Trophoblast cell (in vitro differentiated cells and primary cell): ENCODE measurements around the gene RTN1.

Experiments used
- DNase-seq, 2 donors: peaks; one replicate each; pipeline ENCODE4 v3.0.0-alpha.2; 2016
- H2AFZ ChIP-seq: 2 replicates; pipeline ENCODE4 v1.6.1; 2013; ENCODE audit warnings: low read length, moderate library complexity, mild to moderate bottlenecking; ENCODE audit not compliant: insufficient read depth, poor library complexity
- H2AK5ac ChIP-seq: 2 replicates; pipeline ENCODE4 v1.6.1; 2013; ENCODE audit warnings: mild to moderate bottlenecking, low read length
- H2BK120ac ChIP-seq: 2 replicates; pipeline ENCODE4 v1.6.1; 2013; ENCODE audit warnings: low read length, mild to moderate bottlenecking, moderate library complexity; ENCODE audit not compliant: insufficient read depth, poor library complexity
- H2BK12ac ChIP-seq: 2 replicates; pipeline ENCODE4 v1.6.1; 2013; ENCODE audit warnings: mild to moderate bottlenecking, low read length, moderate library complexity
- H2BK5ac ChIP-seq: 2 replicates; pipeline ENCODE4 v1.6.1; 2013; ENCODE audit warnings: low read length, low read depth, moderate library complexity, mild to moderate bottlenecking; ENCODE audit not compliant: poor library complexity
- H3K14ac ChIP-seq: 2 replicates; pipeline ENCODE4 v1.6.1; 2013; ENCODE audit warnings: mild to moderate bottlenecking, low read length
- H3K18ac ChIP-seq: 2 replicates; pipeline ENCODE4 v1.6.1; 2013; ENCODE audit warnings: mild to moderate bottlenecking, low read length
- H3K23ac ChIP-seq: 2 replicates; pipeline ENCODE4 v1.6.1; 2013; ENCODE audit warnings: low read length
- H3K27ac ChIP-seq: 2 replicates; pipeline ENCODE4 v1.5.1; 2013; ENCODE audit warnings: low read depth, mild to moderate bottlenecking, inconsistent platforms, low read length, moderate library complexity
- H3K27me3 ChIP-seq: 2 replicates; pipeline ENCODE4 v1.6.1; 2013; ENCODE audit warnings: inconsistent platforms, mild to moderate bottlenecking, low read length, moderate library complexity; ENCODE audit not compliant: insufficient read depth
- H3K36me3 ChIP-seq, 2 experiments: 1 replicate in 1 of 2; 2 replicates in 1 of 2; pipeline ENCODE4 v1.6.1; 2013; ENCODE audit warnings: low read length in 2 of 2, mild to moderate bottlenecking in 2 of 2, moderate library complexity in 1 of 2; ENCODE audit not compliant: insufficient read depth in 2 of 2, control insufficient read depth in 1 of 2
- H3K4ac ChIP-seq: 2 replicates; pipeline ENCODE4 v1.6.1; 2013; ENCODE audit warnings: low read depth, mild to moderate bottlenecking, low read length, moderate library complexity
- H3K4me1 ChIP-seq, 2 experiments: 1 replicate in 1 of 2; 2 replicates in 1 of 2; pipeline ENCODE4 v1.6.1; 2013; ENCODE audit warnings: low read length in 2 of 2, mild to moderate bottlenecking in 2 of 2, moderate library complexity in 1 of 2; ENCODE audit not compliant: insufficient read depth in 2 of 2, control insufficient read depth in 1 of 2
- H3K4me2 ChIP-seq: 2 replicates; pipeline ENCODE4 v1.6.1; 2013; ENCODE audit warnings: inconsistent platforms, mild to moderate bottlenecking, low read length, moderate library complexity
- H3K4me3 ChIP-seq: 2 replicates; pipeline ENCODE4 v1.5.1; 2013; ENCODE audit warnings: mild to moderate bottlenecking, low read depth, low read length, inconsistent platforms
- H3K79me1 ChIP-seq: one replicate; pipeline ENCODE4 v1.6.1; 2013; ENCODE audit warnings: low read length
- H3K79me2 ChIP-seq: 2 replicates; pipeline ENCODE4 v1.6.1; 2013; ENCODE audit warnings: low read length, mild to moderate bottlenecking; ENCODE audit not compliant: control insufficient read depth, insufficient read depth, poor library complexity
- H3K9ac ChIP-seq: 2 replicates; pipeline ENCODE4 v1.6.1; 2013; ENCODE audit warnings: mild to moderate bottlenecking, low read length
- H3K9me3 ChIP-seq: 2 replicates; pipeline ENCODE4 v1.6.1; 2013; ENCODE audit warnings: low read depth, mild to moderate bottlenecking, control low read depth, inconsistent platforms, low read length; ENCODE audit not compliant: insufficient read depth
- H4K12ac ChIP-seq: 2 replicates; pipeline ENCODE4 v1.6.1; 2013; ENCODE audit warnings: low read depth, mild to moderate bottlenecking, low read length, moderate library complexity
- H4K8ac ChIP-seq: 2 replicates; pipeline ENCODE4 v1.6.1; 2013; ENCODE audit warnings: low read depth, mild to moderate bottlenecking, low read length, moderate library complexity
- H4K91ac ChIP-seq: one replicate; pipeline ENCODE4 v1.6.1; 2013; ENCODE audit warnings: low read depth, mild to moderate bottlenecking, low read length, moderate library complexity
- WGBS: extraction: QIAGEN DNeasy Blood & Tissue Kit; methylation state at CpG from one replicate; pipeline ENCODE4 v1.1.7; 2013; ENCODE audit warnings: missing lambda C conversion rate; ENCODE audit not compliant: insufficient read length, insufficient coverage; ENCODE audit errors: extremely low coverage; 5-methylcytosine and 5-hydroxymethylcytosine counted together

The RTN1 gene

GRCh38 chr14:59882957-59883356 lies 12.4 kb upstream of the RTN1 start:
- Histone ChIP-seq H2BK5ac (no peak overlapping the region), H4K8ac (no peak overlapping the region), H3K27me3 (no peaks in the 10 kb centered on the region), H4K91ac (no peak overlapping the region), H3K18ac (no peak overlapping the region), H3K79me1 (no peaks in the 10 kb centered on the region), H3K4me3 (no peak overlapping the region), H2BK12ac (no peak overlapping the region), H3K4me2 (no peak overlapping the region), H3K9me3 (no peaks in the 10 kb centered on the region), H3K9ac (no peak overlapping the region), H3K23ac (no peak overlapping the region), H2BK120ac (no peak overlapping the region), H3K14ac (no peak overlapping the region), H3K4me1 (no peaks in the 10 kb centered on the region), H2AFZ (no peak overlapping the region), H3K4ac (no peak overlapping the region), H2AK5ac (no peak overlapping the region), H3K36me3 (no peaks in the 10 kb centered on the region), H3K79me2 (no peaks in the 10 kb centered on the region), H3K27ac (no peak overlapping the region), H4K12ac (no peak overlapping the region)
- no CpG with 5 or more reads among the region's 1 CpG for WGBS
- DNase-seq: no peak

GRCh38 chr14:59871166-59871495 lies 555 bp upstream of the RTN1 start:
- H2AFZ ChIP-seq: peak overlapping the region; percentile 79
- peaks cover 0 to 9% of the 10 kb centered on the region in 2 experiments for H3K4me1 ChIP-seq
- no peaks in the 10 kb centered on the region for H3K79me2 ChIP-seq
- no peak overlapping the region for H3K14ac ChIP-seq
- DNase-seq: no peak
- no peak overlapping the region for H2BK120ac ChIP-seq
- no peak overlapping the region for H3K27ac ChIP-seq
- no peaks in the 10 kb centered on the region for H3K79me1 ChIP-seq
- H3K4me3 ChIP-seq: no peak overlapping the region
- H4K8ac ChIP-seq: no peak overlapping the region
- peaks cover 5% of the 10 kb centered on the region for H3K9me3 ChIP-seq
- no peak overlapping the region for H3K4ac ChIP-seq
- H3K27me3 ChIP-seq: peaks cover 28% of the 10 kb centered on the region
- H3K9ac ChIP-seq: no peak overlapping the region
- WGBS: no CpG with 5 or more reads among the region's 4 CpGs
- H2AK5ac ChIP-seq: no peak overlapping the region
- H3K18ac ChIP-seq: no peak overlapping the region
- no peak overlapping the region for H2BK5ac ChIP-seq
- H3K4me2 ChIP-seq: peak overlapping the region; percentile 95
- H4K91ac ChIP-seq: no peak overlapping the region
- H3K36me3 ChIP-seq: no peaks in the 10 kb centered on the region
- no peak overlapping the region for H3K23ac ChIP-seq
- H2BK12ac ChIP-seq: no peak overlapping the region
- H4K12ac ChIP-seq: no peak overlapping the region

- Histone ChIP-seq H3K79me2 (no peaks in the 10 kb centered on the region), H3K27ac (no peak overlapping the region), H3K18ac (no peak overlapping the region), H2AFZ (no peak overlapping the region), H4K8ac (no peak overlapping the region), H3K23ac (no peak overlapping the region), H4K91ac (no peak overlapping the region), H3K9me3 (peaks cover 5% of the 10 kb centered on the region), H2BK5ac (no peak overlapping the region), H3K9ac (no peak overlapping the region), H2AK5ac (no peak overlapping the region), H3K27me3 (peaks cover 28% of the 10 kb centered on the region), H3K14ac (no peak overlapping the region), H3K36me3 (no peaks in the 10 kb centered on the region), H3K4me1 (peaks cover 0 to 9% of the 10 kb centered on the region in 2 experiments), H3K79me1 (no peaks in the 10 kb centered on the region), H3K4ac (no peak overlapping the region), H3K4me2 (peak overlapping the region; percentile 95), H3K4me3 (no peak overlapping the region), H2BK120ac (no peak overlapping the region), H4K12ac (no peak overlapping the region), H2BK12ac (no peak overlapping the region)
- no CpG with 5 or more reads among the region's 44 CpGs for WGBS
- DNase-seq: no peak
Observed at GRCh38 chr14:59869381-59870255, 958 bp downstream of the RTN1 start.

GRCh38 chr14:59868021-59868420 lies 2.6 kb downstream of the RTN1 start:
- H3K79me1 ChIP-seq: no peaks in the 10 kb centered on the region
- H4K8ac ChIP-seq: no peak overlapping the region
- no peaks in the 10 kb centered on the region for H3K79me2 ChIP-seq
- H3K4me1 ChIP-seq: peaks cover 0 to 9% of the 10 kb centered on the region in 2 experiments
- no peak overlapping the region for H3K23ac ChIP-seq
- H3K9ac ChIP-seq: no peak overlapping the region
- WGBS: no CpG with 5 or more reads among the region's 3 CpGs
- H3K14ac ChIP-seq: no peak overlapping the region
- no peak overlapping the region for H3K4me3 ChIP-seq
- H3K27me3 ChIP-seq: peaks cover 28% of the 10 kb centered on the region
- H3K9me3 ChIP-seq: peaks cover 5% of the 10 kb centered on the region
- H3K27ac ChIP-seq: no peak overlapping the region
- no peak overlapping the region for H2BK120ac ChIP-seq
- H2BK5ac ChIP-seq: no peak overlapping the region
- H3K4me2 ChIP-seq: no peak overlapping the region
- H4K12ac ChIP-seq: no peak overlapping the region
- no peak overlapping the region for H2AK5ac ChIP-seq
- H4K91ac ChIP-seq: no peak overlapping the region
- DNase-seq: no peak
- no peak overlapping the region for H2AFZ ChIP-seq
- no peak overlapping the region for H2BK12ac ChIP-seq
- no peak overlapping the region for H3K18ac ChIP-seq
- no peak overlapping the region for H3K4ac ChIP-seq
- no peaks in the 10 kb centered on the region for H3K36me3 ChIP-seq
